Measurements from ENCODE around the gene AKAP11.

AKAP11 gene

DNA sequence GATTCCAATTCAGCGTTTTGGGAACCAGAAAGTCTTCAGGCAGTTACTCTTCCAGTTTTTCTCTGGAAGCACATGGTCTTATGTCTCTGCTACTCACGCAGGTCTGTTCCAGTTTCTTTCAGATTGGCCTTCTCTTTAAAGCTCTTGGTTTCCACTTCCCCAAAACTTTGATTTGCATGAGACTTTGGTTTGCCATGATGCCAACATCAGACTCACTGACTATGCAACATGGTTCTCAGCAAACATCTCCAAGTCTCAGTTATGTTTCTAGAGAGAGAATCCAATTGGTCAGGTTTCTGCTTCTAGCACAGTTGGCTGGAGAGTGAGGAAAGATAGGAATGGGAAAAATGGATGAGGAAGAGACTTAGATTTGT, 3.1 kb downstream of the AKAP11 start:
- TF ChIP-seq, protein P1, sequence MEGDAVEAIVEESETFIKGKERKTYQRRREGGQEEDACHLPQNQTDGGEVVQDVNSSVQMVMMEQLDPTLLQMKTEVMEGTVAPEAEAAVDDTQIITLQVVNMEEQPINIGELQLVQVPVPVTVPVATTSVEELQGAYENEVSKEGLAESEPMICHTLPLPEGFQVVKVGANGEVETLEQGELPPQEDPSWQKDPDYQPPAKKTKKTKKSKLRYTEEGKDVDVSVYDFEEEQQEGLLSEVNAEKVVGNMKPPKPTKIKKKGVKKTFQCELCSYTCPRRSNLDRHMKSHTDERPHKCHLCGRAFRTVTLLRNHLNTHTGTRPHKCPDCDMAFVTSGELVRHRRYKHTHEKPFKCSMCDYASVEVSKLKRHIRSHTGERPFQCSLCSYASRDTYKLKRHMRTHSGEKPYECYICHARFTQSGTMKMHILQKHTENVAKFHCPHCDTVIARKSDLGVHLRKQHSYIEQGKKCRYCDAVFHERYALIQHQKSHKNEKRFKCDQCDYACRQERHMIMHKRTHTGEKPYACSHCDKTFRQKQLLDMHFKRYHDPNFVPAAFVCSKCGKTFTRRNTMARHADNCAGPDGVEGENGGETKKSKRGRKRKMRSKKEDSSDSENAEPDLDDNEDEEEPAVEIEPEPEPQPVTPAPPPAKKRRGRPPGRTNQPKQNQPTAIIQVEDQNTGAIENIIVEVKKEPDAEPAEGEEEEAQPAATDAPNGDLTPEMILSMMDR (IDR thresholded peaks at IDR 0.05) = no peak
- H3K36me3 Mint-ChIP-seq (ENCODE audit: low read depth) = peaks cover 14% of the 10 kb centered on the region
- H3K9me3 Mint-ChIP-seq = peaks cover 14% of the 10 kb centered on the region
- no peak overlapping the region for H3K4me3 Mint-ChIP-seq
- H3K27ac Mint-ChIP-seq = no peak overlapping the region
- H3K27me3 Mint-ChIP-seq (ENCODE audit: low read depth, poor library complexity) = no peaks in the 10 kb centered on the region
- peaks cover 39% of the 10 kb centered on the region for H3K4me1 Mint-ChIP-seq
- DNase-seq = no peak

DNA sequence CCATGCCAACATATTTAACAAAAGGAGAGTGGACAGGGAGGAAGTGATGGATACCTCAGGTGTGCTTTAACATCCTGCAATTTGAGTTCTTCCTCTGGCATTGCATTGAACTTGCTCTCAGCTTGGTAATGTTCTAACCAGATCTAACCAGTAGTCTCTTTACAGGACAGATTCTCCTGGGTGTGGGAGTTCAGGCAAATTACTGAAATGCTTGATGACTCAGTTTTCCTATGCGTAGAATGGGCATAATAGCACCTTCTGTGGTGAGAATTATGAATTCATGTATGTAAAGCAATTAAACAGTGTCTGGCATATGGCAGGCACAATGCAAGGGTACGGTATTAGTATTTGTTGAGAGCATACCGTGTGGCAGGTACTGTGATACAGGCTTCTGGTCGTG, 3.6 kb downstream of the AKAP11 start:
- DNase-seq = no peak
- Mint-ChIP-seq H3K9me3 (peaks cover 10% of the 10 kb centered on the region), H3K27me3 (ENCODE audit: low read depth, poor library complexity) (no peaks in the 10 kb centered on the region), H3K27ac (no peak overlapping the region), H3K4me3 (no peak overlapping the region), H3K4me1 (peaks cover 39% of the 10 kb centered on the region), H3K36me3 (ENCODE audit: low read depth) (peaks cover 9% of the 10 kb centered on the region)
- TF ChIP-seq, protein P1 (IDR thresholded peaks at IDR 0.05) = no peak

DNA sequence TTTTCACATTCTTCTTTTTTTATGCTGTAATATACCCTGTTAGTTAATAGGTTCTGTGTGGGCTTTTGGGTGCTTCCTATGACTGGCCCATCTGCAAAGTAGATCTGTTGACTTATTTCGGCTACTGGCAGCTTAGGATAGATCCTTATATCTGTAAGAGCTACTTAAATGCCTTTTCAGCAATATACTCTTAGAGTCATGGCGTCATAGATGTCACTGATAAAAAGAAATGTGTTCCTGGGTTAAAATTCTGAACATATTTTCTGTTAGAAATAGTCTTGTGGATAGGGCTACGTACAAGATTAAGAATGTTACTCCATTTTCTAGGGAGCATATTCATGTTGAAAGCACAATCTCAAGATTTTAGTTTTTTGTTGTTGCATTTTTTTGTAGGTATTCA, 4.7 kb downstream of the AKAP11 start:
- H3K36me3 Mint-ChIP-seq (ENCODE audit: low read depth) = no peaks in the 10 kb centered on the region
- peaks cover 31% of the 10 kb centered on the region for H3K4me1 Mint-ChIP-seq
- H3K27me3 Mint-ChIP-seq (ENCODE audit: low read depth, poor library complexity) = no peaks in the 10 kb centered on the region
- no peak overlapping the region for H3K4me3 Mint-ChIP-seq
- no peak overlapping the region for H3K27ac Mint-ChIP-seq
- DNase-seq = no peak
- TF ChIP-seq, protein P1 (IDR thresholded peaks at IDR 0.05) = no peak
- no peaks in the 10 kb centered on the region for H3K9me3 Mint-ChIP-seq

DNA sequence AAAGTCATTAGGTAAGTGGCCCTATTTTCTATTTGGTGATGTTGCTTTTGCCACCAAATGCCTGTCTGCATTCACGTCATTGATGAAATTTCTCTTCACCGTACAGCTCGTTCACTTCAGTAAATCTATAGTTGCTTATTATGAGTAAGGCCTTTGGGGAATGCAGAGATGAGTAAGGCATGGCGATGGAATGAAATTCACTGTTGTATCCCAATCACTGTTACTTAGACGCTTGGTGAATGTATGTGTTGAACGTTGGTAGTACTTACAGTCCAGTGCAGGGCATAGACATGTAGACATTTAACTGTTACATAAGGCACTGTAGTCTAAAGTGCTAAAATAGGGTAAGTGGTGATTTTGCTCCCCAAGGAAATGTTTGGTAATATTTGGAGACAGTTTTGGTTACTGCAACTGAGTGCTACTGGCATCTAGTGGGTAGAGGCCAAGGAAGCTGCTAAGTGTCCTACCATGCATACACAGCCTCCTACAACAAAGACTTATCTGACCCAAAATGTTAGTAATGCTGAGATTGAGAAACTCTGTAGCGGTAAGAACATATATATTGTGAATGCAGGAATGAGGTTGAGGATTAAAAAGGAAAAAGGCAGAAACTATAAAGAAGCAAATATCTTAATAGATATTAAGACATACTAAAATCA, 5.8 kb downstream of the AKAP11 start:
- no peaks in the 10 kb centered on the region for H3K27me3 Mint-ChIP-seq (ENCODE audit: low read depth, poor library complexity)
- TF ChIP-seq, protein P1 (IDR thresholded peaks at IDR 0.05) = no peak
- H3K9me3 Mint-ChIP-seq = no peaks in the 10 kb centered on the region
- peak overlapping the region; percentile 84 for H3K27ac Mint-ChIP-seq
- no peaks in the 10 kb centered on the region for H3K36me3 Mint-ChIP-seq (ENCODE audit: low read depth)
- no peak for DNase-seq
- H3K4me1 Mint-ChIP-seq = peaks cover 30% of the 10 kb centered on the region
- no peak overlapping the region for H3K4me3 Mint-ChIP-seq

DNA sequence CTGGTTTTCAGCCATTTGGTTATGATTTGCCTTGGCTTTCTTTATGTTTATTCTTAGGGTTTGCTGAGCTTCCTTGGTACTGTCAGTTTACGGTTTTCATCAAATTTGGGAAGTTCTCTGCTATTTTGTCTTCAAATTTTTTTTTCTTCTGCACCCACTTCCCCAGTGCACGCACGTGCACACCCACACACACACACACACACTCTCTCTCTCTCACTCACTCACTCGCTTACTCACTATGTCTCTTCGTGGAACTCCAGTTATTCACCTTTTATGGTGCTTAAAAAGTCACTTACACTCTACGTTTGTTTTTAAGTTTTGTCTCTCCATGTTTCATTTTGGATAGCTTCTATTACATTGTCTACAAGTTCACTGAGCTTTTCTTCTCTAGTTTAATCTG, 7.1 kb downstream of the AKAP11 start:
- no peak for DNase-seq
- no peak overlapping the region for H3K4me3 Mint-ChIP-seq
- no peak overlapping the region for H3K27ac Mint-ChIP-seq
- TF ChIP-seq, protein P1 (IDR thresholded peaks at IDR 0.05) = no peak
- no peaks in the 10 kb centered on the region for H3K27me3 Mint-ChIP-seq (ENCODE audit: low read depth, poor library complexity)
- H3K36me3 Mint-ChIP-seq (ENCODE audit: low read depth) = no peaks in the 10 kb centered on the region
- no peaks in the 10 kb centered on the region for H3K9me3 Mint-ChIP-seq
- peaks cover 30% of the 10 kb centered on the region for H3K4me1 Mint-ChIP-seq

DNA sequence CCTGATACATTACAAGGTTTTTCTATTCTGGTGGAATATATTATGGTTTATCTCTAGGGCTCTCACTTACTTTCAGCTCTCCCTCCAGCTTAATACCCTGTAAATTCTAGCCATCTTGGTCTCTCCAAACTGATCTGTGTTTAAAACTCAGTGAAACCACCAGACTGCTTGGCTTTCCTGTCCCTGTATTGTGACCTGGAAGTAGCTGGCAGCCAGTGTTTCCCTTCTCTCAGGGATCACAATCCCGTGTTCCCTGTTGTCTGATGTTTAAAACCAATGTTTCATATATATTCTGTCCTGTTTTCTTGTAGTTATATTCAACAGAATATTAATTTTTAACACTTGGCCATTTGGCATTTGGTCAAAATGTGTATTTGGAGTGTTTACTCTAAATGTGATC, 8.0 kb downstream of the AKAP11 start:
- no peak for DNase-seq
- Mint-ChIP-seq H3K27ac (no peak overlapping the region), H3K27me3 (ENCODE audit: low read depth, poor library complexity) (no peaks in the 10 kb centered on the region), H3K4me3 (no peak overlapping the region), H3K9me3 (no peaks in the 10 kb centered on the region), H3K36me3 (ENCODE audit: low read depth) (no peaks in the 10 kb centered on the region), H3K4me1 (peaks cover 30% of the 10 kb centered on the region)
- TF ChIP-seq, protein P1 (IDR thresholded peaks at IDR 0.05) = no peak

Measured in nephron progenitor cell (in vitro differentiated cells).